Activated CD8-positive, alpha-beta memory T cell treated with anti-CD3 and anti-CD28 coated beads for 36 hours (primary cell): ENCODE data around the gene GRIK1. TPM values are rescaled to one million over a fixed set of nuclear protein-coding genes. Genes with fewer than 3 reads are reported as not detected.
"Not testable (repeated sequence)": the region's sequence is repeated elsewhere in the genome, so short reads cannot be mapped to it uniquely, and the experiment has no call there.

Experiments used
- CTCF ChIA-PET: fragments of 350-600 bp; sonication (Branson Sonifier 250); formaldehyde crosslinking; loops from one replicate; lab custom pipeline; 2021; ENCODE audit warnings: antibody characterized with exemption; lab: Charles Lee
- POLR2A ChIA-PET: fragments of 350-600 bp; sonication (Branson Sonifier 250); formaldehyde crosslinking; loops from one replicate; lab custom pipeline; 2021; ENCODE audit warnings: antibody characterized with exemption; lab: Charles Lee
- total RNA-seq, 2 experiments: library from RNA; stranded (reverse); gene quantifications; one replicate each; pipeline ENCODE4 v1.2.3, GENCODE V29; 2021

Gene GRIK1
- total RNA-seq, result not detected

GRCh38 chr21:29939924-29940275 lies at the start of gene GRIK1:
Gene GRIK1, minus strand, starts transcription at chr21:29939996.
- ChIA-PET CTCF (no interaction called here), POLR2A (no interaction called here)

GRCh38 chr21:29987762-29988161 lies 48.0 kb upstream of the GRIK1 start:
- CTCF ChIA-PET, result no interaction called here
- POLR2A ChIA-PET, result no interaction called here

- CTCF ChIA-PET, result no interaction called here
- POLR2A ChIA-PET, result no interaction called here
These were observed 46.1 kb upstream of the GRIK1 start for GRCh38 chr21:29985866-29986265.

- ChIA-PET CTCF (no interaction called here), POLR2A (no interaction called here)
These were observed 39.2 kb upstream of the GRIK1 start for GRCh38 chr21:29979043-29979442.

- POLR2A ChIA-PET, result interaction anchor here (0.6 kb wide), 1 partner anchor 39 kb away, joined by 3 read pairs; no protein-coding TSS in a partner anchor
- CTCF ChIA-PET, result no interaction called here
These were observed 36.0 kb upstream of the GRIK1 start for GRCh38 chr21:29975776-29976175.

GRCh38 chr21:29973258-29973657 lies 33.5 kb upstream of the GRIK1 start:
- ChIA-PET POLR2A (no interaction called here), CTCF (no interaction called here)

- POLR2A ChIA-PET, result no interaction called here
- CTCF ChIA-PET, result no interaction called here
These were observed 21.7 kb upstream of the GRIK1 start for GRCh38 chr21:29961291-29962027.

GRCh38 chr21:29958551-29958950 lies 18.8 kb upstream of the GRIK1 start:
- POLR2A ChIA-PET, result no interaction called here
- CTCF ChIA-PET, result no interaction called here

GRCh38 chr21:29958035-29958434 lies 18.2 kb upstream of the GRIK1 start:
- POLR2A ChIA-PET, CTCF ChIA-PET: not testable (repeated sequence)

GRCh38 chr21:29953690-29954089 lies 13.9 kb upstream of the GRIK1 start:
- ChIA-PET POLR2A (no interaction called here), CTCF (no interaction called here)

- POLR2A ChIA-PET, result no interaction called here
- CTCF ChIA-PET, result no interaction called here
These were observed 13.3 kb upstream of the GRIK1 start for GRCh38 chr21:29953072-29953471.

GRCh38 chr21:29951911-29952310 lies 12.1 kb upstream of the GRIK1 start:
- CTCF ChIA-PET, result no interaction called here
- POLR2A ChIA-PET, result no interaction called here

- POLR2A ChIA-PET, result no interaction called here
- CTCF ChIA-PET, result no interaction called here
These were observed 10.2 kb upstream of the GRIK1 start for GRCh38 chr21:29949991-29950390.

GRCh38 chr21:29947119-29947518 lies 7.3 kb upstream of the GRIK1 start:
- CTCF ChIA-PET, result no interaction called here
- POLR2A ChIA-PET, result no interaction called here

- ChIA-PET CTCF (no interaction called here), POLR2A (no interaction called here)
These were observed 4.1 kb upstream of the GRIK1 start for GRCh38 chr21:29943885-29944284.

- CTCF ChIA-PET, result no interaction called here
- POLR2A ChIA-PET, result no interaction called here
These were observed 2.2 kb upstream of the GRIK1 start for GRCh38 chr21:29942034-29942433.

- POLR2A ChIA-PET, result no interaction called here
- CTCF ChIA-PET, result no interaction called here
These were observed 1.2 kb upstream of the GRIK1 start for GRCh38 chr21:29940991-29941390.

- POLR2A ChIA-PET, result no interaction called here
- CTCF ChIA-PET, result no interaction called here
These were observed 565 bp upstream of the GRIK1 start for GRCh38 chr21:29940361-29940760.

GRCh38 chr21:29939104-29939923 lies 482 bp downstream of the GRIK1 start:
- POLR2A ChIA-PET, result no interaction called here
- CTCF ChIA-PET, result no interaction called here

- ChIA-PET POLR2A (no interaction called here), CTCF (no interaction called here)
These were observed 1.1 kb downstream of the GRIK1 start for GRCh38 chr21:29938776-29939103.

GRCh38 chr21:29933088-29933487 lies 6.7 kb downstream of the GRIK1 start:
- ChIA-PET CTCF (no interaction called here), POLR2A (no interaction called here)
